Endodermal cell (in vitro differentiated cells): ENCODE data around the gene CDK5RAP2. TPM values are rescaled to one million over a fixed set of nuclear protein-coding genes. Genes with fewer than 3 reads are reported as not detected.

Experiments
- DNase-seq: peaks from one replicate; pipeline ENCODE4 v3.0.0-alpha.2; 2017
- H3K27ac ChIP-seq: 2 replicates; pipeline ENCODE4 v1.5.1; 2013; ENCODE audit warnings: mild to moderate bottlenecking, low read depth, low read length, moderate library complexity
- H3K27me3 ChIP-seq: 2 replicates; pipeline ENCODE4 v1.6.1; 2013; ENCODE audit warnings: mild to moderate bottlenecking, low read length, moderate library complexity; ENCODE audit not compliant: insufficient read depth, control insufficient read depth, poor library complexity, severe bottlenecking
- H3K36me3 ChIP-seq: 2 replicates; pipeline ENCODE4 v1.7.0; 2013; ENCODE audit warnings: mild to moderate bottlenecking, low read length, moderate library complexity; ENCODE audit not compliant: control insufficient read depth, insufficient read depth
- H3K4me1 ChIP-seq: one replicate; pipeline ENCODE4 v1.7.0; 2013; ENCODE audit warnings: low read length; ENCODE audit not compliant: control insufficient read depth, insufficient read depth
- H3K4me3 ChIP-seq: 2 replicates; pipeline ENCODE4 v1.5.1; 2013; ENCODE audit warnings: mild to moderate bottlenecking, low read length, moderate library complexity
- H3K9ac ChIP-seq: 2 replicates; pipeline ENCODE4 v1.6.1; 2013; ENCODE audit warnings: mild to moderate bottlenecking, low read length, moderate library complexity; ENCODE audit not compliant: poor library complexity, severe bottlenecking; ENCODE audit errors: extremely low read depth
- H3K9me3 ChIP-seq: 2 replicates; pipeline ENCODE4 v1.6.1; 2013; ENCODE audit warnings: mild to moderate bottlenecking, low read length, moderate library complexity; ENCODE audit not compliant: control insufficient read depth
- H3K27ac Mint-ChIP-seq: 2 replicates; pipeline ENCODE4 v1.8.0; 2020; ENCODE audit warnings: mixed read lengths
- H3K27me3 Mint-ChIP-seq: 2 replicates; pipeline ENCODE4 v1.8.0; 2021; ENCODE audit warnings: mild to moderate bottlenecking, mixed read lengths; ENCODE audit not compliant: insufficient read depth
- H3K36me3 Mint-ChIP-seq: 2 replicates; pipeline ENCODE4 v1.8.0; 2020; ENCODE audit warnings: low read depth, mixed read lengths
- H3K4me1 Mint-ChIP-seq: 2 replicates; pipeline ENCODE4 v1.8.0; 2020; ENCODE audit warnings: mixed read lengths
- H3K4me3 Mint-ChIP-seq: 2 replicates; pipeline ENCODE4 v1.8.0; 2020; ENCODE audit warnings: mild to moderate bottlenecking, moderate library complexity, mixed read lengths
- H3K9me3 Mint-ChIP-seq: 2 replicates; pipeline ENCODE4 v1.8.0; 2020; ENCODE audit warnings: mild to moderate bottlenecking, mixed read lengths
- WGBS, 2 experiments: methylation state at CpG; one replicate each; pipeline versions ENCODE4 v1.1.5 to v1.1.7; 2013; ENCODE audit warnings: missing lambda C conversion rate in 2 of 2, mixed read lengths in 1 of 2; ENCODE audit not compliant: insufficient coverage in 1 of 2, insufficient read length in 1 of 2; 5-methylcytosine and 5-hydroxymethylcytosine counted together
- total RNA-seq, 2 donors: library from RNA; stranded (reverse); fragmentation: NEBNext Ultra II Directional in 1 of 2; extraction: Animal tissue kit (Norgen Biotek cat#: 25700) in 1 of 2; gene quantifications; 2 replicates in 1 of 2; 3 replicates in 1 of 2; pipeline ENCODE4 v1.2.1, GENCODE V29; 2021
- TF ChIP-seq, protein P1 (sequence below): fragments of 200-600 bp; sonication (generic); conservative IDR thresholded peaks from 2 replicates; pipeline ENCODE4 v1.5.0; 2021; ENCODE audit warnings: antibody characterized with exemption, mild to moderate bottlenecking

CDK5RAP2 gene
- total RNA-seq, 2 donors from 2014 or later = 68.2 to 92.0 TPM

DNA sequence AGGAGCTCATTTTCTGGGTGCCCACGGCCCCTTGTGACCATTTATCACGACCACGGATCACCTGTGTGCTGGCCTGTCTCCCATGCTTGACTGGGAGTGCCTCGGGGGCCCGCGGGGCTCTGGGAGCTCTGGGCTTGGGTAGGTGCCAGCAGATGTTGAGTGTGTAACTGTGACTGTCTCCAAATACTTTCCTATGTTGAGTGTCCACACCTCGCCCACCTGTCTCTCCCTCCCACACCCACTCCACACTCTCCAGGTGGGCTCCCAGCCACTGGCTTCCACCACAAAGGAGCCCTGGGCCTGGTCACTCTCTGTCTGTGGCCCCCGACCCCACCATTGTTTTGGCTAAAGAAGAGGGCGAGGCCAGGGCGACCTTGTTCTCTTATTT lies 196.4 kb downstream of the CDK5RAP2 start:
- no peaks in the 10 kb centered on the region for H3K27me3 ChIP-seq
- no peak overlapping the region for H3K9ac ChIP-seq
- H3K9me3 ChIP-seq = peaks cover 14% of the 10 kb centered on the region
- TF ChIP-seq, protein P1, sequence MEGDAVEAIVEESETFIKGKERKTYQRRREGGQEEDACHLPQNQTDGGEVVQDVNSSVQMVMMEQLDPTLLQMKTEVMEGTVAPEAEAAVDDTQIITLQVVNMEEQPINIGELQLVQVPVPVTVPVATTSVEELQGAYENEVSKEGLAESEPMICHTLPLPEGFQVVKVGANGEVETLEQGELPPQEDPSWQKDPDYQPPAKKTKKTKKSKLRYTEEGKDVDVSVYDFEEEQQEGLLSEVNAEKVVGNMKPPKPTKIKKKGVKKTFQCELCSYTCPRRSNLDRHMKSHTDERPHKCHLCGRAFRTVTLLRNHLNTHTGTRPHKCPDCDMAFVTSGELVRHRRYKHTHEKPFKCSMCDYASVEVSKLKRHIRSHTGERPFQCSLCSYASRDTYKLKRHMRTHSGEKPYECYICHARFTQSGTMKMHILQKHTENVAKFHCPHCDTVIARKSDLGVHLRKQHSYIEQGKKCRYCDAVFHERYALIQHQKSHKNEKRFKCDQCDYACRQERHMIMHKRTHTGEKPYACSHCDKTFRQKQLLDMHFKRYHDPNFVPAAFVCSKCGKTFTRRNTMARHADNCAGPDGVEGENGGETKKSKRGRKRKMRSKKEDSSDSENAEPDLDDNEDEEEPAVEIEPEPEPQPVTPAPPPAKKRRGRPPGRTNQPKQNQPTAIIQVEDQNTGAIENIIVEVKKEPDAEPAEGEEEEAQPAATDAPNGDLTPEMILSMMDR = no peak
- no peak overlapping the region for H3K4me3 ChIP-seq
- Mint-ChIP-seq H3K36me3 (peaks cover 13% of the 10 kb centered on the region), H3K4me3 (no peak overlapping the region), H3K4me1 (peaks cover 6% of the 10 kb centered on the region), H3K9me3 (peaks cover 16% of the 10 kb centered on the region), H3K27ac (no peak overlapping the region), H3K27me3 (peaks cover 16% of the 10 kb centered on the region)
- 76 to 94% methylated on average over 6 to 10 of the region's 10 CpGs for WGBS, 2 experiments
- DNase-seq = no peak
- H3K36me3 ChIP-seq = peaks cover 5% of the 10 kb centered on the region
- no peak overlapping the region for H3K27ac ChIP-seq
- H3K4me1 ChIP-seq = no peaks in the 10 kb centered on the region

DNA sequence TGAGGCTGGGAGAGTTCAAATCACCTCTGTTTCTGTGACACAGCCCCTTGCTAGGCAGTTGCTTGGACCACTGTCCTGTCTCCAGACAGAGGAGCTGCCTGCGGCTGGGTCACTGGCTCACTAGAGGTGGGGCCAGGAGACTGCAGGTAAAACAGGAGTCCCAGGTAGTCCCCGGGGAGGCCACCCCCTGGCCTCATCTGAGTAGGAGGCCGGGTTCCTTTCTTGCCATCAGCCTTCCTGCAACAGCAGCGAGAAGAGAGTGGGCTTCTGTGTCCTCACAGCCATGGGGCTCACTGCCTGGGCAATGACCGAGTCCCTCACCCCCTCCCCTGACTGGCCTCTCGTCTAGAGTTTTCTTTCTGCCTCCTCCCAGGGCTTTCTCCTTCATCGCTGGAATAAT lies 197.5 kb downstream of the CDK5RAP2 start:
- H3K9me3 ChIP-seq = peaks cover 14% of the 10 kb centered on the region
- H3K4me3 Mint-ChIP-seq = no peak overlapping the region
- no peak overlapping the region for H3K27ac ChIP-seq
- no peak for DNase-seq
- TF ChIP-seq, protein P1 = no peak
- peaks cover 18% of the 10 kb centered on the region for H3K27me3 Mint-ChIP-seq
- H3K9me3 Mint-ChIP-seq = peaks cover 16% of the 10 kb centered on the region
- no peaks in the 10 kb centered on the region for H3K27me3 ChIP-seq
- H3K4me1 Mint-ChIP-seq = peaks cover 12% of the 10 kb centered on the region
- H3K36me3 ChIP-seq = no peaks in the 10 kb centered on the region
- H3K27ac Mint-ChIP-seq = peak overlapping the region; percentile 33
- H3K9ac ChIP-seq = no peak overlapping the region
- WGBS, 2 experiments = 87 to 93% methylated on average over 4 to 7 of the region's 7 CpGs
- H3K4me1 ChIP-seq = no peaks in the 10 kb centered on the region
- H3K4me3 ChIP-seq = no peak overlapping the region
- peaks cover 5% of the 10 kb centered on the region for H3K36me3 Mint-ChIP-seq

DNA sequence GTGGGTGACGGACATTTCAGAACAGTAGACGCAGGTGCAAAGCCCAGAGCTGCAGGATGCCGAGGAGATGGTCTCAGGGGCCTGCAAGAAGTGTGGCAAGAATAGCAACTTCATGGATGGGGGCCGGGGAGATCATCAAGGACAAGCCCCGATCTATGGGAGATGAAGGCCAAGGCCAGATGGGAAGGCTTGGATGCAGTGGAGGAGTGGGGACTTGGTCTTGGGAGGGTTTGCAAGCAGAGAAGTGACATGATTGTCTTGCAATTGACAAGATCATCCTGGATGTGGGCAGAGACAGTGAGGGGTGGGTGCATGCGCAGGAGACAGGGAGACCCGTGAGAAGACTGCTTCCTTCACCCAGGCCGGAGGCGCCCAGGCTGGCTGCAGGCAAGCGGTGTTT lies 198.1 kb downstream of the CDK5RAP2 start:
- peaks cover 18% of the 10 kb centered on the region for H3K9me3 Mint-ChIP-seq
- Histone ChIP-seq H3K27me3 (no peaks in the 10 kb centered on the region), H3K27ac (no peak overlapping the region), H3K9ac (no peak overlapping the region), H3K9me3 (peaks cover 14% of the 10 kb centered on the region), H3K4me1 (no peaks in the 10 kb centered on the region), H3K4me3 (no peak overlapping the region), H3K36me3 (no peaks in the 10 kb centered on the region)
- H3K4me1 Mint-ChIP-seq = peaks cover 12% of the 10 kb centered on the region
- TF ChIP-seq, protein P1 = no peak
- 93 to 99% methylated on average over 10 of the region's 10 CpGs for WGBS, 2 experiments
- H3K27me3 Mint-ChIP-seq = peaks cover 25% of the 10 kb centered on the region
- no peak overlapping the region for H3K4me3 Mint-ChIP-seq
- no peak for DNase-seq
- H3K27ac Mint-ChIP-seq = no peak overlapping the region
- H3K36me3 Mint-ChIP-seq = peaks cover 5% of the 10 kb centered on the region
